Measurements from ENCODE around the gene HS3ST5.
"Not testable (repeated sequence)": the region's sequence is repeated elsewhere in the genome, so short reads cannot be mapped to it uniquely, and the experiment has no call there.

HS3ST5 gene

DNA sequence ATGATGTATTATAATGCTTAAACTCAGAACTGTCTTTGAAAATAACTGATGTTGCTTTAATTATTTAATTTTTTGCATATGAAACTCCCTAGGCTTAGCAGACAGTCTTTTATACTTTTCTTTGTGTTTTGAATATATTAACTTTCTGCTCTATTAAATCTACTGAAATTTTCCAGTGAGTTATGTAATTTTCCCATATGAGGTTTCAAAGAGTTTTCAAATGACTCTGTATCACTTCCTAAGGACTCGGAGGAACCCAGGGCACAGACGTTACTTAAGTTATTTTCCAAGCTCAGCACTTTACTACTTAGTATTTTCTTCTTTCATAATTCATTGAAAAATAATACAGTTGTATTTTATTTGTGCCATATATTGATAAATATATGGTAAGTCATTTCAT, 122.6 kb downstream of the HS3ST5 start:
- Histone ChIP-seq H3K23ac (ENCODE audit: low read length in 2 of 2) (no peak overlapping the region), H2BK15ac (ENCODE audit: low read depth, poor library complexity, severe bottlenecking) (no peak overlapping the region), H3K27ac (ENCODE audit: low read length, poor library complexity, severe bottlenecking) (no peak overlapping the region), H3K9me3 (ENCODE audit: control insufficient read depth, low read length) (no peaks in the 10 kb centered on the region), H2BK12ac (ENCODE audit: low read length in 2 of 2) (no peak overlapping the region), H3K4me3 (ENCODE audit: insufficient read depth in 1 of 2, low read depth in 1 of 2, low read length in 2 of 2) (no peak overlapping the region), H4K8ac (ENCODE audit: low read length) (no peak overlapping the region), H3K4me1 (ENCODE audit: control insufficient read depth, insufficient read depth, low read depth, low read length) (no peaks in the 10 kb centered on the region), H3K27me3 (ENCODE audit: control insufficient read depth in 1 of 2, insufficient read depth in 1 of 2, low read length in 2 of 2) (no peaks in the 10 kb centered on the region), H3K4me2 (ENCODE audit: low read length, poor library complexity, severe bottlenecking) (no peak overlapping the region), H3K9ac (ENCODE audit: low read length) (no peak overlapping the region), H2BK120ac (ENCODE audit: low read depth, low read length) (no peak overlapping the region), H3K18ac (ENCODE audit: low read depth in 1 of 2, low read length in 2 of 2) (no peak overlapping the region), H2AFZ (ENCODE audit: low read depth, low read length) (no peak overlapping the region), H3K14ac (ENCODE audit: low read length in 2 of 2) (no peak overlapping the region), H3K79me1 (replicated peaks; ENCODE audit: low read length, poor library complexity, severe bottlenecking) (no peaks in the 10 kb centered on the region), H4K91ac (ENCODE audit: low read length) (no peak overlapping the region), H3K36me3 (ENCODE audit: control insufficient read depth in 1 of 2, insufficient read depth in 2 of 2, low read depth in 1 of 2, low read length in 2 of 2) (no peaks in the 10 kb centered on the region), H3K4ac (ENCODE audit: low read depth in 1 of 2, low read length in 2 of 2) (no peak overlapping the region), H2BK5ac (ENCODE audit: low read depth, low read length, poor library complexity, severe bottlenecking) (no peak overlapping the region), H2AK5ac (ENCODE audit: low read length, severe bottlenecking) (no peak overlapping the region)
- DNase-seq: no peak
- 100% methylated on average over 1 of the region's 2 CpGs for WGBS

GRCh38 chr6:114218437-114219340, 124.1 kb downstream of the HS3ST5 start:
- Histone ChIP-seq H2BK120ac (ENCODE audit: low read depth, low read length) (no peak overlapping the region), H3K4ac (ENCODE audit: low read depth in 1 of 2, low read length in 2 of 2) (no peak overlapping the region), H4K8ac (ENCODE audit: low read length) (no peak overlapping the region), H3K4me3 (ENCODE audit: insufficient read depth in 1 of 2, low read depth in 1 of 2, low read length in 2 of 2) (no peak overlapping the region), H3K23ac (ENCODE audit: low read length in 2 of 2) (no peak overlapping the region), H2BK15ac (ENCODE audit: low read depth, poor library complexity, severe bottlenecking) (no peak overlapping the region), H2AFZ (ENCODE audit: low read depth, low read length) (no peak overlapping the region), H3K4me1 (ENCODE audit: control insufficient read depth, insufficient read depth, low read depth, low read length) (no peaks in the 10 kb centered on the region), H2BK5ac (ENCODE audit: low read depth, low read length, poor library complexity, severe bottlenecking) (no peak overlapping the region), H2BK12ac (ENCODE audit: low read length in 2 of 2) (no peak overlapping the region), H3K36me3 (ENCODE audit: control insufficient read depth in 1 of 2, insufficient read depth in 2 of 2, low read depth in 1 of 2, low read length in 2 of 2) (no peaks in the 10 kb centered on the region), H3K27ac (ENCODE audit: low read length, poor library complexity, severe bottlenecking) (no peak overlapping the region), H3K79me1 (replicated peaks; ENCODE audit: low read length, poor library complexity, severe bottlenecking) (no peaks in the 10 kb centered on the region), H3K14ac (ENCODE audit: low read length in 2 of 2) (no peak overlapping the region), H4K91ac (ENCODE audit: low read length) (no peak overlapping the region), H3K18ac (ENCODE audit: low read depth in 1 of 2, low read length in 2 of 2) (no peak overlapping the region), H3K9me3 (ENCODE audit: control insufficient read depth, low read length) (no peaks in the 10 kb centered on the region), H3K4me2 (ENCODE audit: low read length, poor library complexity, severe bottlenecking) (no peak overlapping the region), H2AK5ac (ENCODE audit: low read length, severe bottlenecking) (no peak overlapping the region), H3K9ac (ENCODE audit: low read length) (no peak overlapping the region), H3K27me3 (ENCODE audit: control insufficient read depth in 1 of 2, insufficient read depth in 1 of 2, low read length in 2 of 2) (no peaks in the 10 kb centered on the region)
- 93% methylated on average over 6 of the region's 8 CpGs for WGBS
- DNase-seq: no peak

GRCh38 chr6:114217996-114218395, 124.8 kb downstream of the HS3ST5 start:
- not testable (repeated sequence) for H2BK15ac ChIP-seq (ENCODE audit: low read depth, poor library complexity, severe bottlenecking); H3K4ac ChIP-seq (ENCODE audit: low read depth in 1 of 2, low read length in 2 of 2); H3K79me1 ChIP-seq (replicated peaks; ENCODE audit: low read length, poor library complexity, severe bottlenecking); H3K14ac ChIP-seq (ENCODE audit: low read length in 2 of 2); H3K4me3 ChIP-seq (ENCODE audit: insufficient read depth in 1 of 2, low read depth in 1 of 2, low read length in 2 of 2); H3K9me3 ChIP-seq (ENCODE audit: control insufficient read depth, low read length); H2BK12ac ChIP-seq (ENCODE audit: low read length in 2 of 2); H3K23ac ChIP-seq (ENCODE audit: low read length in 2 of 2); H2BK120ac ChIP-seq (ENCODE audit: low read depth, low read length); DNase-seq; H3K36me3 ChIP-seq (ENCODE audit: control insufficient read depth in 1 of 2, insufficient read depth in 2 of 2, low read depth in 1 of 2, low read length in 2 of 2); H3K4me2 ChIP-seq (ENCODE audit: low read length, poor library complexity, severe bottlenecking); H4K8ac ChIP-seq (ENCODE audit: low read length); H4K91ac ChIP-seq (ENCODE audit: low read length); H3K27me3 ChIP-seq (ENCODE audit: control insufficient read depth in 1 of 2, insufficient read depth in 1 of 2, low read length in 2 of 2); H3K9ac ChIP-seq (ENCODE audit: low read length); H3K4me1 ChIP-seq (ENCODE audit: control insufficient read depth, insufficient read depth, low read depth, low read length); H3K18ac ChIP-seq (ENCODE audit: low read depth in 1 of 2, low read length in 2 of 2); H2AK5ac ChIP-seq (ENCODE audit: low read length, severe bottlenecking); H2BK5ac ChIP-seq (ENCODE audit: low read depth, low read length, poor library complexity, severe bottlenecking); H3K27ac ChIP-seq (ENCODE audit: low read length, poor library complexity, severe bottlenecking); H2AFZ ChIP-seq (ENCODE audit: low read depth, low read length)
- 88% methylated on average over 7 of the region's 10 CpGs for WGBS

- Histone ChIP-seq H2BK5ac (ENCODE audit: low read depth, low read length, poor library complexity, severe bottlenecking) (no peak overlapping the region), H2BK120ac (ENCODE audit: low read depth, low read length) (no peak overlapping the region), H3K27me3 (ENCODE audit: control insufficient read depth in 1 of 2, insufficient read depth in 1 of 2, low read length in 2 of 2) (no peaks in the 10 kb centered on the region), H4K91ac (ENCODE audit: low read length) (no peak overlapping the region), H3K18ac (ENCODE audit: low read depth in 1 of 2, low read length in 2 of 2) (no peak overlapping the region), H2BK12ac (ENCODE audit: low read length in 2 of 2) (no peak overlapping the region), H2BK15ac (ENCODE audit: low read depth, poor library complexity, severe bottlenecking) (no peak overlapping the region), H2AFZ (ENCODE audit: low read depth, low read length) (no peak overlapping the region), H3K4me2 (ENCODE audit: low read length, poor library complexity, severe bottlenecking) (no peak overlapping the region), H3K36me3 (ENCODE audit: control insufficient read depth in 1 of 2, insufficient read depth in 2 of 2, low read depth in 1 of 2, low read length in 2 of 2) (no peaks in the 10 kb centered on the region), H4K8ac (ENCODE audit: low read length) (no peak overlapping the region), H3K4ac (ENCODE audit: low read depth in 1 of 2, low read length in 2 of 2) (no peak overlapping the region), H3K9ac (ENCODE audit: low read length) (no peak overlapping the region), H3K4me3 (ENCODE audit: insufficient read depth in 1 of 2, low read depth in 1 of 2, low read length in 2 of 2) (no peak overlapping the region), H3K4me1 (ENCODE audit: control insufficient read depth, insufficient read depth, low read depth, low read length) (no peaks in the 10 kb centered on the region), H3K27ac (ENCODE audit: low read length, poor library complexity, severe bottlenecking) (no peak overlapping the region), H3K23ac (ENCODE audit: low read length in 2 of 2) (no peak overlapping the region), H3K14ac (ENCODE audit: low read length in 2 of 2) (no peak overlapping the region), H3K79me1 (replicated peaks; ENCODE audit: low read length, poor library complexity, severe bottlenecking) (no peaks in the 10 kb centered on the region), H3K9me3 (ENCODE audit: control insufficient read depth, low read length) (no peaks in the 10 kb centered on the region), H2AK5ac (ENCODE audit: low read length, severe bottlenecking) (no peak overlapping the region)
- WGBS: 95% methylated on average over 3 of the region's 3 CpGs
- no peak for DNase-seq
These were observed 125.9 kb downstream of the HS3ST5 start for GRCh38 chr6:114216789-114217467.
